HG03280 (cell line): ENCODE results near the gene METTL24.

Experiments used
- ATAC-seq: cut with Tn5 transposase; IDR thresholded peaks from one replicate; pipeline ENCODE4 v1.9.1; 2021; ENCODE audit warnings: mild to moderate bottlenecking, moderate library complexity; ENCODE audit not compliant: unreplicated experiment

METTL24 gene

GRCh38 chr6:110338820-110339470 lies 19.2 kb downstream of the METTL24 start:
- ATAC-seq, result no peak

- no peak for ATAC-seq
These were observed 20.7 kb downstream of the METTL24 start for GRCh38 chr6:110337486-110337885.

- no peak for ATAC-seq
These were observed 23.5 kb downstream of the METTL24 start for GRCh38 chr6:110334423-110335180.

- no peak for ATAC-seq
These were observed 25.9 kb downstream of the METTL24 start for GRCh38 chr6:110332281-110332680.

- no peak for ATAC-seq
These were observed 26.3 kb downstream of the METTL24 start for GRCh38 chr6:110331816-110332215.

- no peak for ATAC-seq
These were observed 26.8 kb downstream of the METTL24 start for GRCh38 chr6:110331390-110331789.

- no peak for ATAC-seq
These were observed 28.3 kb downstream of the METTL24 start for GRCh38 chr6:110329714-110330436.

- no peak for ATAC-seq
These were observed 28.8 kb downstream of the METTL24 start for GRCh38 chr6:110329348-110329713.

- ATAC-seq, result no peak
These were observed 29.9 kb downstream of the METTL24 start for GRCh38 chr6:110328259-110328658.

GRCh38 chr6:110327391-110327790 lies 30.8 kb downstream of the METTL24 start:
- ATAC-seq, result no peak

GRCh38 chr6:110326609-110327008 lies 31.5 kb downstream of the METTL24 start:
- no peak for ATAC-seq

GRCh38 chr6:110326057-110326456 lies 32.1 kb downstream of the METTL24 start:
- no peak for ATAC-seq

- no peak for ATAC-seq
These were observed 33.0 kb downstream of the METTL24 start for GRCh38 chr6:110325197-110325596.

- ATAC-seq, result no peak
These were observed 33.6 kb downstream of the METTL24 start for GRCh38 chr6:110324548-110324947.

- no peak for ATAC-seq
These were observed 34.9 kb downstream of the METTL24 start for GRCh38 chr6:110323258-110323657.

- ATAC-seq, result no peak
These were observed 35.3 kb downstream of the METTL24 start for GRCh38 chr6:110322874-110323242.

GRCh38 chr6:110322151-110322873 lies 35.8 kb downstream of the METTL24 start:
- ATAC-seq, result no peak

GRCh38 chr6:110320307-110320706 lies 37.8 kb downstream of the METTL24 start:
- no peak for ATAC-seq

- no peak for ATAC-seq
These were observed 38.3 kb downstream of the METTL24 start for GRCh38 chr6:110319843-110320242.

GRCh38 chr6:110319381-110319780 lies 38.8 kb downstream of the METTL24 start:
- ATAC-seq, result no peak

- no peak for ATAC-seq
These were observed 39.2 kb downstream of the METTL24 start for GRCh38 chr6:110318971-110319370.
